Fibroblast of skin of scalp (primary cell): Measurements from ENCODE around the gene IRS1.
A peak's percentile ranks its signal among the peaks of the same experiment; 100 is the strongest.

Source experiments
- DNase-seq: peaks from one replicate; pipeline ENCODE4 v3.0.0-alpha.2; 2013

The IRS1 gene

GRCh38 chr2:226690461-226691024 is 109.1 kb downstream of the IRS1 start:
- peak; percentile 15 for DNase-seq

DNA sequence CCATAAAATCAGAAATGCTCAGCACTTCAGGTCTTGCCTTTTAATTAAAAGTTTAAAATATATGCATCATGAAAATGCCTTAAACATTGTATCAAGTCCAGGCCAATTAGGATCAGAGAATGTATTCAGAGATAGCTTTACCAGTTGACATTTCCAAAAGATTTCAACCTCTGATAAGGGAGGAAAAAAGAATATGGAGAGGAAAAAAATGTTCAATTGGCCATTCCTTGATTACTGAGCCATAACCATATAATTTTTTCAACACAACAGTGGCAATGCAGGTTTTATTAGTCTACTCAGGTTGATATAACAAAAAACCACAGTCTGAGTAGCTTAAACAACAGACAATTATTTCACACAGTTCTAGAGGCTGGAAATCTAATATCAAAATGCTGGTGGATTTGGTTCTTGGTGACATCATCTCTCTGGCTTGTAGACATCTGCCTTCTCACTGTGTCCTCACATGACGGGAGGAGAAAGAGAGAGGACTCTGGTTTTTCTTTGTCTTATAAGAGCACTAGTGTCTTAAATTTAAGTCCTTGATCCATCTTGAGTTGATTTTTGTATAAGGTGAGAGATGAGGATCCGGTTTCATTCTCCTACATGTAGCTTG is 111.9 kb downstream of the IRS1 start:
- DNase-seq, result peak; percentile 22

GRCh38 chr2:226684563-226684959 is 115.1 kb downstream of the IRS1 start:
- DNase-seq, result no peak

- DNase-seq, result no peak
Observed at GRCh38 chr2:226683944-226684562, 115.6 kb downstream of the IRS1 start.

DNA sequence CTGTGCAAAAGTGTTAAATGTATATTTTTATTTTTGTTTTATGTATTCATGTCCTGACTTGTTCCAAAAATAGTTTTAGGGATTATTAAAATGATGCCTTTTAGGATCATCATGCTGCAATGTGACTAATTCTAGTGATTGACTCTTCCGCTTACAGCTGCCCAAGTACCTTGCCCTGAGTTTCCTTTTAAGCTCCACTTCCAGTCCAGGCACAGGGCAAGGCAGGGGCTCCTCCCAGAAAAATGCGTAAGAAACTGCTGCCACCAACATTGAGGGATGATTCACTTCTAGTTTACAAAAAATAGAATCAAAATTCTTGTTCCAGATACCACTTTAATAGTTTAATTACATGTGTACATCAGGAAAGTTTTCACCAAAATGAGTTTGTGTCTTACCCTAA is 116.4 kb downstream of the IRS1 start:
- no peak for DNase-seq
